Vagina (tissue), 2 donors: Measurements from ENCODE around the gene NGFR.

Experiments used
- CTCF ChIP-seq, 3 experiments: fragments of 450-650 bp in 2 of 3; fragments of 200-600 bp in 1 of 3; sonication (generic) in 1 of 3; IDR thresholded peaks; one replicate each; pipeline ENCODE4 v1.5.1; 2017 to 2019; ENCODE audit warnings: antibody characterized with exemption in 3 of 3, mild to moderate bottlenecking in 2 of 3, moderate library complexity in 2 of 3
- POLR2A ChIP-seq, 2 donors: fragments of 450-650 bp; IDR thresholded peaks; one replicate each; pipeline ENCODE4 v1.6.1; 2017; ENCODE audit warnings: antibody characterized with exemption in 2 of 2, mild to moderate bottlenecking in 2 of 2, moderate library complexity in 2 of 2

GRCh38 chr17:49456183-49456965 is 38.7 kb upstream of the NGFR start:
- TF ChIP-seq CTCF (IDR thresholded peaks at IDR 0.05) (no peak), POLR2A (IDR thresholded peaks at IDR 0.05) (no peak)
